ENCODE measurements around the gene KRT23.

GRCh38 chr17:40921026-40921425, 16.4 kb downstream of the KRT23 start:
- TF ChIP-seq DMTF1 (CRISPR knock-in tag; IDR thresholded peaks at IDR 0.05) (no peak), BHLHE40 (IDR thresholded peaks at IDR 0.05; ENCODE audit: low read length) (no peak), TP53 (CRISPR knock-in tag; conservative IDR thresholded peaks at IDR 0.05) (no peak), ZNF225 (CRISPR knock-in tag; IDR thresholded peaks at IDR 0.05) (no peak), ZNF382 (CRISPR knock-in tag; IDR thresholded peaks at IDR 0.05; ENCODE audit: borderline replicate concordance) (no peak), YY1 (IDR thresholded peaks at IDR 0.05; ENCODE audit: insufficient read depth, insufficient replicate concordance, low read depth, low read length) (no peak)
